Breast epithelium (tissue), 3 donors: ENCODE measurements around the gene KRT36.

Experiments used
- CTCF ChIP-seq, 3 donors: fragments of 450-650 bp; IDR thresholded peaks; one replicate each; pipeline ENCODE4 v1.5.1; 2016 to 2017; ENCODE audit warnings: antibody characterized with exemption in 3 of 3, mild to moderate bottlenecking in 3 of 3, moderate library complexity in 3 of 3
- POLR2A ChIP-seq: fragments of 450-650 bp; IDR thresholded peaks from one replicate; pipeline ENCODE4 v1.6.1; 2016; ENCODE audit warnings: antibody characterized with exemption, mild to moderate bottlenecking, moderate library complexity
- POLR2AphosphoS5 ChIP-seq, 3 donors: sonication (generic); formaldehyde crosslinking; IDR thresholded peaks; one replicate each; pipeline ENCODE4 v1.6.1; 2017; ENCODE audit warnings: antibody characterized with exemption in 3 of 3

GRCh38 chr17:41505809-41506767, 16.4 kb upstream of the KRT36 start:
- TF ChIP-seq CTCF (IDR thresholded peaks at IDR 0.05) (no peak), POLR2A (no peak), POLR2AphosphoS5 (IDR thresholded peaks at IDR 0.05) (no peak)
